OCI-LY1 (cell line): Measurements from ENCODE around the gene TRAK1.

Experiments used
- H2AFZ ChIP-seq: fragments of 200-600 bp; sonication (generic), shearing (Covaris generic); 2 replicates; pipeline ENCODE4 v1.6.0; 2014; ENCODE audit warnings: antibody characterized with exemption, mild to moderate bottlenecking, low read length
- H3F3A ChIP-seq: fragments of 200-600 bp; sonication (generic), shearing (Covaris generic); 2 replicates; pipeline ENCODE4 v1.6.0; 2014; ENCODE audit warnings: mild to moderate bottlenecking, antibody characterized with exemption, low read length, moderate library complexity; ENCODE audit not compliant: insufficient read depth
- H3K27ac ChIP-seq: fragments of 200-600 bp; sonication (generic); 2 replicates; pipeline ENCODE4 v1.5.1; 2014; ENCODE audit warnings: low read length, mixed run types, mild to moderate bottlenecking, low read depth; ENCODE audit not compliant: poor library complexity, severe bottlenecking
- H3K27me3 ChIP-seq: fragments of 200-600 bp; sonication (generic); 2 replicates; pipeline ENCODE4 v1.6.0; 2014; ENCODE audit warnings: antibody characterized with exemption, mild to moderate bottlenecking, low read length, moderate library complexity; ENCODE audit not compliant: insufficient read depth
- H3K36me3 ChIP-seq: fragments of 200-600 bp; sonication (generic); 2 replicates; pipeline ENCODE4 v1.6.1; 2014; ENCODE audit warnings: mild to moderate bottlenecking, antibody characterized with exemption, low read length, moderate library complexity, mixed read lengths; ENCODE audit not compliant: insufficient read depth
- H3K4me1 ChIP-seq: fragments of 200-600 bp; sonication (generic); 2 replicates; pipeline ENCODE4 v1.5.1; 2014; ENCODE audit warnings: mild to moderate bottlenecking, low read length, moderate library complexity; ENCODE audit not compliant: insufficient read depth, severe bottlenecking
- H3K4me2 ChIP-seq: fragments of 200-600 bp; sonication (generic), shearing (Covaris generic); 2 replicates; pipeline ENCODE4 v1.6.1; 2014; ENCODE audit warnings: low read length
- H3K4me3 ChIP-seq: fragments of 200-600 bp; sonication (generic); 2 replicates; pipeline ENCODE4 v1.5.1; 2014; ENCODE audit warnings: low read length, low read depth, mild to moderate bottlenecking, mixed read lengths; ENCODE audit not compliant: poor library complexity, severe bottlenecking
- H3K79me2 ChIP-seq: fragments of 200-600 bp; shearing (Covaris generic); 2 replicates; pipeline ENCODE4 v1.6.1; 2016; ENCODE audit warnings: mixed run types, low read length, mixed read lengths; ENCODE audit not compliant: insufficient read depth
- H3K9ac ChIP-seq: fragments of 200-600 bp; sonication (generic), shearing (Covaris generic); 2 replicates; pipeline ENCODE4 v1.6.1; 2014; ENCODE audit warnings: mild to moderate bottlenecking, low read length, mixed read lengths
- H3K9me2 ChIP-seq: fragments of 200-600 bp; sonication (generic), shearing (Covaris generic); 2 replicates; pipeline ENCODE4 v1.6.1; 2014; ENCODE audit warnings: low read depth, mild to moderate bottlenecking, low read length, mixed read lengths
- H3K9me3 ChIP-seq: fragments of 200-600 bp; shearing (Covaris generic); 2 replicates; pipeline ENCODE4 v1.6.1; 2014; ENCODE audit warnings: low read length, mixed read lengths
- H4K20me1 ChIP-seq: fragments of 200-600 bp; sonication (generic), shearing (Covaris generic); 2 replicates; pipeline ENCODE4 v1.6.0; 2016; ENCODE audit warnings: mild to moderate bottlenecking, low read length; ENCODE audit not compliant: insufficient read depth
- EZH2 ChIP-seq: fragments of 200-600 bp; sonication (generic), shearing (Covaris generic); IDR thresholded peaks from 2 replicates; pipeline ENCODE4 v1.8.0; 2017; ENCODE audit warnings: borderline replicate concordance, mixed run types, mild to moderate bottlenecking, antibody characterized with exemption, low read length, moderate library complexity, mixed read lengths
- TF ChIP-seq, protein P1 (sequence below): fragments of 200-600 bp; sonication (generic), shearing (Covaris generic); IDR thresholded peaks from 2 replicates; pipeline ENCODE4 v1.5.1; 2017; ENCODE audit warnings: mild to moderate bottlenecking, antibody characterized with exemption, low read length, moderate library complexity, mixed read lengths

The TRAK1 gene

DNA sequence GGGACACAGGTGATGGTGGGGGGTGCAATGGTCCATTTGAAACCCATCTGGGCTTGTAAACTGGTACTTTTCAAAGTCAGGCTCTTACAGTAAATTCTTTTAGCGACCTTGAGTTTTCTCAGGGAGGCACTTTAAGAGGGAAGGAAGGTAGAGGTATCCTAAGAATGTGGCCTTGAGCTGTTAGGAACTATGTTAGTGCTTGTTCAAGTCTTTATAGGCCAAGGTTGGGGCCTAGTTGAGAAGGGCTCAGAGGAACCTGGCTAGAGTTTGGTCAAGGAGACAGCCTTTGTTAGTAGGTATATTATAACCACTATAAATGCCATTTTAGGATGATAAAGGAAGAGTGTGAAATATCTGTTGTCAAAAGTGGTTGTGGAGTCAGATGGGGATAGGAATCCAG is 184.1 kb downstream of the TRAK1 start:
- Histone ChIP-seq H3K4me1 (no peaks in the 10 kb centered on the region), H3K4me3 (no peak overlapping the region), H4K20me1 (no peaks in the 10 kb centered on the region), H3K27me3 (no peaks in the 10 kb centered on the region), H3K9ac (no peak overlapping the region), H3K79me2 (no peaks in the 10 kb centered on the region), H3F3A (no peaks in the 10 kb centered on the region), H3K9me3 (0 out of 2 replicates have a peak, but pooled peaks cover 4% of the 10 kb centered on the region), H2AFZ (no peak overlapping the region), H3K36me3 (no peaks in the 10 kb centered on the region), H3K4me2 (no peak overlapping the region), H3K9me2 (no peaks in the 10 kb centered on the region), H3K27ac (no peak overlapping the region)
- TF ChIP-seq, protein P1, sequence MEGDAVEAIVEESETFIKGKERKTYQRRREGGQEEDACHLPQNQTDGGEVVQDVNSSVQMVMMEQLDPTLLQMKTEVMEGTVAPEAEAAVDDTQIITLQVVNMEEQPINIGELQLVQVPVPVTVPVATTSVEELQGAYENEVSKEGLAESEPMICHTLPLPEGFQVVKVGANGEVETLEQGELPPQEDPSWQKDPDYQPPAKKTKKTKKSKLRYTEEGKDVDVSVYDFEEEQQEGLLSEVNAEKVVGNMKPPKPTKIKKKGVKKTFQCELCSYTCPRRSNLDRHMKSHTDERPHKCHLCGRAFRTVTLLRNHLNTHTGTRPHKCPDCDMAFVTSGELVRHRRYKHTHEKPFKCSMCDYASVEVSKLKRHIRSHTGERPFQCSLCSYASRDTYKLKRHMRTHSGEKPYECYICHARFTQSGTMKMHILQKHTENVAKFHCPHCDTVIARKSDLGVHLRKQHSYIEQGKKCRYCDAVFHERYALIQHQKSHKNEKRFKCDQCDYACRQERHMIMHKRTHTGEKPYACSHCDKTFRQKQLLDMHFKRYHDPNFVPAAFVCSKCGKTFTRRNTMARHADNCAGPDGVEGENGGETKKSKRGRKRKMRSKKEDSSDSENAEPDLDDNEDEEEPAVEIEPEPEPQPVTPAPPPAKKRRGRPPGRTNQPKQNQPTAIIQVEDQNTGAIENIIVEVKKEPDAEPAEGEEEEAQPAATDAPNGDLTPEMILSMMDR: no peak
- no peak for TF ChIP-seq EZH2
